ENCODE results near the gene TANC1. TPM values are rescaled to one million over a fixed set of nuclear protein-coding genes. Genes with fewer than 3 reads are reported as not detected.

Gene TANC1
- total and polyA plus RNA-seq, 2 experiments from 2014 or later = 2.8 to 9.5 TPM

- TF ChIP-seq, protein P1, sequence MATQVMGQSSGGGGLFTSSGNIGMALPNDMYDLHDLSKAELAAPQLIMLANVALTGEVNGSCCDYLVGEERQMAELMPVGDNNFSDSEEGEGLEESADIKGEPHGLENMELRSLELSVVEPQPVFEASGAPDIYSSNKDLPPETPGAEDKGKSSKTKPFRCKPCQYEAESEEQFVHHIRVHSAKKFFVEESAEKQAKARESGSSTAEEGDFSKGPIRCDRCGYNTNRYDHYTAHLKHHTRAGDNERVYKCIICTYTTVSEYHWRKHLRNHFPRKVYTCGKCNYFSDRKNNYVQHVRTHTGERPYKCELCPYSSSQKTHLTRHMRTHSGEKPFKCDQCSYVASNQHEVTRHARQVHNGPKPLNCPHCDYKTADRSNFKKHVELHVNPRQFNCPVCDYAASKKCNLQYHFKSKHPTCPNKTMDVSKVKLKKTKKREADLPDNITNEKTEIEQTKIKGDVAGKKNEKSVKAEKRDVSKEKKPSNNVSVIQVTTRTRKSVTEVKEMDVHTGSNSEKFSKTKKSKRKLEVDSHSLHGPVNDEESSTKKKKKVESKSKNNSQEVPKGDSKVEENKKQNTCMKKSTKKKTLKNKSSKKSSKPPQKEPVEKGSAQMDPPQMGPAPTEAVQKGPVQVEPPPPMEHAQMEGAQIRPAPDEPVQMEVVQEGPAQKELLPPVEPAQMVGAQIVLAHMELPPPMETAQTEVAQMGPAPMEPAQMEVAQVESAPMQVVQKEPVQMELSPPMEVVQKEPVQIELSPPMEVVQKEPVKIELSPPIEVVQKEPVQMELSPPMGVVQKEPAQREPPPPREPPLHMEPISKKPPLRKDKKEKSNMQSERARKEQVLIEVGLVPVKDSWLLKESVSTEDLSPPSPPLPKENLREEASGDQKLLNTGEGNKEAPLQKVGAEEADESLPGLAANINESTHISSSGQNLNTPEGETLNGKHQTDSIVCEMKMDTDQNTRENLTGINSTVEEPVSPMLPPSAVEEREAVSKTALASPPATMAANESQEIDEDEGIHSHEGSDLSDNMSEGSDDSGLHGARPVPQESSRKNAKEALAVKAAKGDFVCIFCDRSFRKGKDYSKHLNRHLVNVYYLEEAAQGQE (IDR thresholded peaks at IDR 0.05; ENCODE audit: unreplicated experiment) = no peak
These were observed 24.5 kb upstream of the TANC1 start (continued) for GRCh38 chr2:158943973-158944372.

DNA sequence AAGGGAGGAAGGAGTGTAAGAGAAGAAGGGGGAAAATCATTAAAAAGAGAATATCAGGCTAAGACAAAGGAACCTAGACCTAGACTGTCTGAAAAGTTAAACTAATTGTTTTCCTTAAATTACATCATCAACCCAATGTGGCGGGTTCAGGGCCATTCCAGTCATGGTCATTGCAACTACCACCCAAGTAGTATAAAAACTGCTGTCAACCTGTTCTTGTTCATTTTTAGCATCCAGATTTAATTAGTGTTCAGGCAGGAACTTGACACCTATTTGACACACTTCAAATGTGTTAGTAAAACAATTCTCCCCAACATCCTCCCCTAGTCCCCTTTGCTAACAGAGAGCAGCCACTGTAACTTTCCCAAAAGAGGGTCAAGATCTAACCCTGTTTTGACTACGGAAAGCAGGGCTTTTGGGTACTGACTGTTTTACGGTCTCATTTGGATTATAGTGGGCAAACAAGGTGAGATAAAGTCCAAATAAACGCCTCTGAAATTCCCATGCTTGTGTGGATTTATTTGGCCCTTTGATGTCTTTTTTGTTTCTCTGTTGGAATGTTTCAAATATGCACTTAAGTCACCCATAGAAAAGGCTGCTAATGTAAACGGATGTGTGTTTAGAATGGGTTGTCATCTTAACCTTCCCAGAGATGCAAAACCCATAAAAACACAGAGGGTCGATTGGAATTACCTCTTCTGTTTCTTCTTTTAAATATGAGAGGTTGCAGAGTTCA is 19.3 kb upstream of the TANC1 start:
- H3K27ac ChIP-seq (ENCODE audit: low read depth) = no peak overlapping the region
- DNase-seq (ENCODE audit: low spot score) (no peak), ATAC-seq (no peak)
- Mint-ChIP-seq H3K4me1 (peaks cover 2% of the 10 kb centered on the region; the same call in 1 of the 3 replicates), H3K27me3 (ENCODE audit: insufficient read depth, low read depth, poor library complexity) (peaks cover 1% of the 10 kb centered on the region), H3K4me3 (no peak overlapping the region), H3K27ac (no peak overlapping the region), H3K9me3 (no peaks in the 10 kb centered on the region; the same call in 1 of the 3 replicates), H3K36me3 (ENCODE audit: low read depth) (no peaks in the 10 kb centered on the region)
- no peaks in the 10 kb centered on the region for H3K4me1 ChIP-seq (ENCODE audit: insufficient read depth)
- H4K20me1 ChIP-seq (replicated peaks; ENCODE audit: insufficient read depth) = no peaks in the 10 kb centered on the region
- H3K4me2 ChIP-seq = no peak overlapping the region
- H3K9me2 ChIP-seq (ENCODE audit: insufficient read depth) = no peaks in the 10 kb centered on the region
- H2AFZ ChIP-seq = no peak overlapping the region
- no peaks in the 10 kb centered on the region for H3K36me3 ChIP-seq (ENCODE audit: insufficient read depth)
- H3F3A ChIP-seq (replicated peaks; ENCODE audit: low read depth) = no peaks in the 10 kb centered on the region
- TF ChIP-seq EZH2 (IDR thresholded peaks at IDR 0.05; ENCODE audit: low read depth, unreplicated experiment) (no peak), CREB1 (CRISPR knock-in tag; IDR thresholded peaks at IDR 0.05; ENCODE audit: low read depth) (no peak), CTCF (conservative IDR thresholded peaks at IDR 0.05; ENCODE audit: low read depth in 2 of 2) (no peak), POLR2AphosphoS5 (IDR thresholded peaks at IDR 0.05; ENCODE audit: low read depth) (no peak), JUNB (IDR thresholded peaks at IDR 0.05; ENCODE audit: unreplicated experiment) (no peak), ZNF114 (CRISPR knock-in tag; IDR thresholded peaks at IDR 0.05) (no peak)
- H3K27me3 ChIP-seq (ENCODE audit: insufficient read depth) = no peaks in the 10 kb centered on the region
- no peaks in the 10 kb centered on the region for H3K79me2 ChIP-seq (replicated peaks; ENCODE audit: insufficient read depth)
- no peak overlapping the region for H3K4me3 ChIP-seq

GRCh38 chr2:158953454-158953853 is 15.0 kb upstream of the TANC1 start:
- H3K36me3 Mint-ChIP-seq (ENCODE audit: low read depth) = no peaks in the 10 kb centered on the region
- peaks cover 2% of the 10 kb centered on the region; the same call in 1 of the 3 replicates for H3K4me1 Mint-ChIP-seq
- H3K79me2 ChIP-seq (replicated peaks; ENCODE audit: insufficient read depth) = no peaks in the 10 kb centered on the region
- no peaks in the 10 kb centered on the region for H3K9me3 Mint-ChIP-seq
- H2AFZ ChIP-seq = no peak overlapping the region
- H3K27ac ChIP-seq (ENCODE audit: low read depth) = no peak overlapping the region
- H3K4me3 ChIP-seq = no peak overlapping the region
- no peak overlapping the region for H3K4me3 Mint-ChIP-seq
- H3K27me3 Mint-ChIP-seq (ENCODE audit: insufficient read depth, low read depth, poor library complexity) = peaks cover 5% of the 10 kb centered on the region
- no peaks in the 10 kb centered on the region for H3F3A ChIP-seq (replicated peaks; ENCODE audit: low read depth)
- H3K27me3 ChIP-seq (ENCODE audit: insufficient read depth) = no peaks in the 10 kb centered on the region
- H3K9me2 ChIP-seq (ENCODE audit: insufficient read depth) = no peaks in the 10 kb centered on the region
- H3K4me2 ChIP-seq = no peak overlapping the region
- no peaks in the 10 kb centered on the region for H4K20me1 ChIP-seq (replicated peaks; ENCODE audit: insufficient read depth)
- no peaks in the 10 kb centered on the region for H3K4me1 ChIP-seq (ENCODE audit: insufficient read depth)
- DNase-seq (ENCODE audit: low spot score) (no peak), ATAC-seq (no peak)
- H3K27ac Mint-ChIP-seq = no peak overlapping the region
- H3K36me3 ChIP-seq (ENCODE audit: insufficient read depth) = no peaks in the 10 kb centered on the region
- TF ChIP-seq JUNB (IDR thresholded peaks at IDR 0.05; ENCODE audit: unreplicated experiment) (no peak), POLR2AphosphoS5 (IDR thresholded peaks at IDR 0.05; ENCODE audit: low read depth) (no peak), ETS1 (IDR thresholded peaks at IDR 0.05) (no peak), EZH2phosphoT487 (IDR thresholded peaks at IDR 0.05; ENCODE audit: unreplicated experiment) (no peak), CREB1 (CRISPR knock-in tag; IDR thresholded peaks at IDR 0.05; ENCODE audit: low read depth) (no peak)
